Body of pancreas (tissue), 4 donors: ENCODE measurements around the gene DOCK3.

Experiments
- CTCF ChIP-seq, 7 experiments: fragments of 450-650 bp in 4 of 7; fragments of 200-600 bp in 3 of 7; sonication (generic) in 3 of 7; IDR thresholded peaks; one replicate each; pipeline ENCODE4 v1.5.1; 2016 to 2019; ENCODE audit warnings: antibody characterized with exemption in 7 of 7
- POLR2A ChIP-seq, 3 donors: fragments of 450-650 bp; IDR thresholded peaks; one replicate each; pipeline ENCODE4 v1.6.1; 2016; ENCODE audit warnings: antibody characterized with exemption in 3 of 3, mild to moderate bottlenecking in 2 of 3

- TF ChIP-seq CTCF (IDR thresholded peaks at IDR 0.05) (no peak), POLR2A (IDR thresholded peaks at IDR 0.05) (no peak)
Observed at GRCh38 chr3:50625231-50626182, 49.2 kb upstream of the DOCK3 start.
